ENCODE measurements around the gene CATSPER3.

GRCh38 chr5:135037519-135038204 lies 70.0 kb downstream of the CATSPER3 start:
- TF ChIP-seq CTCF (IDR thresholded peaks at IDR 0.05) (no peak), POLR2AphosphoS5 (IDR thresholded peaks at IDR 0.05) (no peak), POLR2A (IDR thresholded peaks at IDR 0.05) (no peak), EP300 (IDR thresholded peaks at IDR 0.05) (no peak)
